GM18502 (cell line): ENCODE measurements around the gene RNF103.
A peak's percentile ranks its signal among the peaks of the same experiment; 100 is the strongest.
"Not testable (repeated sequence)": the region's sequence is repeated elsewhere in the genome, so short reads cannot be mapped to it uniquely, and the experiment has no call there.

ENCODE experiments used
- ATAC-seq: cut with Tn5 transposase; IDR thresholded peaks from one replicate; pipeline ENCODE4 v1.9.1; 2021; ENCODE audit warnings: mild to moderate bottlenecking; ENCODE audit not compliant: unreplicated experiment, poor library complexity

RNF103 gene

GRCh38 chr2:86625096-86625495 is 1.4 kb upstream of the RNF103 start:
- no peak for ATAC-seq

DNA sequence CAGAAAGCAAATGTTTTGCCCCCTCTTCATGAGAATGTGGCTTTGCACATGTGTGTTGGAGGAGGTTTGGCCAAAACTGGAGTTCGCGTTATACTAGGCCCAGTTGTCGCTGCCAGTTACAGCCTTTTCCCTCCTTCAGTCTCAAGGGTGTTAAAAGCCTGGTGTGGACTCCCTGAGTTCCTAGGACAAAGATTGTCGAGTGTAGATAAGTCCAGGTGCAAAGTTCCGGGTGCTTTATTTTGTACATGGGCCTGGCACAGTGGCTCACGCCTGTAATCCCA is 542 bp upstream of the RNF103 start:
- no peak for ATAC-seq

GRCh38 chr2:86623043-86623493 is 597 bp downstream of the RNF103 start:
- ATAC-seq: peak; percentile 48

DNA sequence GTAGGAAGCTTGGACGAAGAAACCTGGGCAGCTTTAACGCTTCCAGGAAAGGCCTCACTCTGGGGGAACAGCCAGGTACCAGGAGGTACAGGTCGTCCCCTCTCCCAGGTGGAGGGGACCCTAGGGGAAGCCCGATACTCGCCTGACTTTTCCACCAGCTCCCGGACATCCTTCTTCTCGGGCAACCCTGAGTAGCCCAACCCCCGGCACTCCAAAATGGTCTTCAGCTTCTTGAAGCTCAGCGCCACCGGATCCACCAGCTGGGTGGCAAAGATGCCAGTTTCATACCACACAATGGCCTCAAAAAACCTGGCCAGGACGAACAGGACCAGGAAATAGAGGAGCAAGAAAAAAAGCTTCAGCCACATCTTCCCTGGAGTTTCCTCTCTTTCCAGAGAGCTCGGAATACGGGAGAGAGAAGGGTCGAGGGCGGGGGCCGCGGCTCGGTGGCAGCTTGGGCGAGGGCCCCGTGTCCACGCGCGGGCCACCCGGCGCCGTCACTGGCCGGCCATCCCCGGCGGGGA is 1.1 kb downstream of the RNF103 start:
- no peak for ATAC-seq

DNA sequence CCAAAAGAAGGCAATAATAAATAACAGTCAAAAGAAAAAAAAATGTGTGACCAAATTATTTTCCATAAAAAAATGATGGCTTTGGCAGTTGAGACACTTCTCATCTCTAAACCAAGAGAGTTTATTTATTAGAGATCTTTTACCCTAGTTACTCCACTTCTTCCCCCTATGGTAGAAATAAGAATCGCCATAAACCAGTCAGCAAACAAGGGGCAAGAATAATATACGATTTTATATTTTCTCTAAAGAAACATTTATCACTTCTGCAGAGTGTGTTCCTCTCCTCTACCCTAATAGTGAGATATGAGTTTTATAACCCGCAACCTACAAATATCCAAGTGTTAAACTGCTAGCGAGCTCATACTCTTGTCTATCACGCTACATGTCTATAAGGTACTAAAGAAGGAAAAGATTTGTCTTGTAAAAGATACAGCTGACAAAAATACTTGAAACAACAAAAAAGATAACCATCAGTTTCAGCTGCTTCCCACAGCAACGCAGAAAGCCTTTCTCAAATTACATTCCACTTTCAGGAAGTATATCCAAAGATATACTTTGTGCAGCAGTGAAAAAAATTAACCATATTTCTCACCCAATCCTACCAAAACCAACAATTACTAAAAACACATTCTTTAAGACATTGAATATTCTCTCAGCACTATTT is 2.3 kb downstream of the RNF103 start:
- no peak for ATAC-seq

- ATAC-seq: no peak
These were observed 5.9 kb downstream of the RNF103 start for GRCh38 chr2:86617738-86618137.

GRCh38 chr2:86617153-86617552 is 6.5 kb downstream of the RNF103 start:
- peak; percentile 47 for ATAC-seq

GRCh38 chr2:86616502-86616901 is 7.2 kb downstream of the RNF103 start:
- no peak for ATAC-seq

- ATAC-seq: no peak
These were observed 8.1 kb downstream of the RNF103 start for GRCh38 chr2:86615596-86615995.

DNA sequence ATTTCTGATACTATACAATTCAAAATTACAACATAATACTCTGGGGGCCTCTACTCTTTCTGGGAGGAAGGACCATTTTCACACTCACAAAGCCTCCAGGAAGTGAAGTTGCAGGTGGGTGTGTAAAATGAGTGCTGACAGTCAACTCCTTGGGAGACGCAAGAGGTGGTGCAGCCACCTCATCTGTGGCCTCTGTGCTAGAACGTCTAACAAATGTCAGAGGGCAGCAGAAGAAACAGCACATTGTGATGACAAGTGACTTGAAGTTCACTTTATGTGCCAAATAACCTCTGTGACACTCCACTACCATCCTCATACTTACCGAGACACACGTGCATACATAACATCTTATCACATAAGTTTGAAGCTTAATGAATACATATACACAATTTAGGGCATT is 10.2 kb downstream of the RNF103 start:
- ATAC-seq: no peak

GRCh38 chr2:86610871-86611270 is 12.8 kb downstream of the RNF103 start:
- no peak for ATAC-seq

- no peak for ATAC-seq
These were observed 14.7 kb downstream of the RNF103 start for GRCh38 chr2:86608832-86609410.

GRCh38 chr2:86603905-86604304 is 19.8 kb downstream of the RNF103 start:
- ATAC-seq: no peak

DNA sequence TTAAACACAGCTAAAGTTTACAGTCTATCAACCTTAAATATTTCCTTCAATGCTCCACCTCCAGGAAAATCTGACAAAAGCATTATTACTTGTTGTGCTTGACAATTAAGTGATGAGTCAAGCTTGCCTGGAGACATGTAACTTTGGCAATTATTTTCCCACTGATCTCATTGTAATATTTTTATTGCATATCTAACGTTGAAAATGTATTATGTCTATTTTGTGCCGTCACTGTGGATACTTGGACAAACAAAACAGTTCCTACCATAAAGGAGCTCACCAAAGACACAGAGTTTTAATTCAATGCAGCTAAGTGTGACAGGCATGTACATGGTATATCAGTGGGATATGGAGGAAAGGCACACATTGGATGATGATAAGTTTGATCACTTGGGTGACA is 24.7 kb downstream of the RNF103 start:
- ATAC-seq: no peak

GRCh38 chr2:86596118-86596517 is 27.5 kb downstream of the RNF103 start:
- ATAC-seq: no peak

DNA sequence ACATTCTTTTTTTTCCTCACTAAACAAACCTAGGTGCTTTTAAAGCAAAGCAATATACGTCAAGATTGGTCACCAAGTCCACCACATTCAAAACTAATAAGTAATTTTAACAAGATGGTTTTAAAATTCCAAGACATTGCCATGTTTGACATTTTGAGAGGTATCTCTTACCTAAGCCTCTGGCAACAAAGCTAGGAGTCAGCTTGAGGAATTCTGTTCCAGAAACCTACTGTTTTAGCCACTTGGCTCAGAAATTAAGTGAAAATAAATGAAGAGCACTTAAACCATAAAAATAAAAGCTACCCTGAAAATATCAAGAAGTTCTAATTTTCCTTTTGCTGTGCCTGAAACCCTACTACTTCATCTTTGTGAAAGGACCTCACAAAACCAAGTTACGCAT is 30.4 kb downstream of the RNF103 start:
- no peak for ATAC-seq

DNA sequence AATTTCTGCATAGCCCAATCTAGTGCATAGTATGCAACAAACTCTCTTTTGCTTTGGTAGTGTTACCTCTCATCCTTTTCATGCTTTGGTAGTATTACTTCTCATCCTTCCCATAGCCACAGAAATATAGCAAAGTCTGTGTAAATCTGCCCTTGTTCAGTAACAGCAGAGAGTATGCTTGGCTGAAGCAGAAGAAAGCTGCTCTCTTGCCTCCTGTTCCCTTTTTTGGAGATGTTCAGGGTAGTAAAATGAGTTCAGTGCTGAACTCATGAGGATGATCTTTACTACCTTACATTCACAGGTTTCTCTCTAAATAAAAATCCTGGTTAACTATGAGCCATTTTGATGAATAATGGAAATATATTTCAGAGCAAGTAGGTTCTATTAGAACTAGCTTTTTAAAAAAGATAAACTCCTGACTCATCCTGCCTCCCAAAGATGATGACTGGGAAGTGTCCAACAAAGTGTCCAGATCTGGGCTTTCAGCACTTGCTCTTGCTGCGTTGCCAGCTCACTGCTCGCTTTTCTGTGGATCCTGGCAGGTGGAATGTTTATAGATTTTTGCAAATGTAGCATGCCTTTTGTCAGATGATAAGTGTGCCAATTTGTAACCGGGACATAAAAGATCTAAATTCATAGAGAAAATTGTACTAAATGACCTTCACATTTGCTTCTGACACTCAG is 31.0 kb downstream of the RNF103 start:
- ATAC-seq: no peak

DNA sequence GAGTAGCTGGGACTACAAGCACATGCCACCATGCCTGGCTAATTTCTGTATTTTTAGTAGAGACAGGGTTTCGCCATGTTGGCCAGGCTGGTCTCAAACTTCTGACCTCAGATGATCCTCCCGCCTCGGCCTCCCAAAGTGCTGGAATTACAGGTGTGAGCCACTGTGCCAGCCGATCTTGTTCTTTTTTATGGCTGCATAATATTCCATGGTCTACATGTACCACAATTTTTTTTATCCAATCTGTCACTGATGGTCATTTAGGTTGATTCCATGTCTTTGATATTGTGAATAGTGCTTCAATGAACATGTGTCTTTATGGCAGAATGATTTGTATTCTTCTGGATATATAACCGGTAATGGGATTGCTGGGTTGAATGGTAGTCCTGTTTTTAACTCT is 34.0 kb downstream of the RNF103 start:
- not testable (repeated sequence) for ATAC-seq

GRCh38 chr2:86584151-86584913 is 39.3 kb downstream of the RNF103 start:
- ATAC-seq: peak; percentile 83

GRCh38 chr2:86580560-86580959 is 43.1 kb downstream of the RNF103 start:
- no peak for ATAC-seq
